ENCODE measurements around the gene EME1. TPM values are rescaled to one million over a fixed set of nuclear protein-coding genes. Genes with fewer than 3 reads are reported as not detected.

Gene EME1
- total and polyA plus RNA-seq, 2 of the 13 experiments (the other 11 are each of a cell fraction or from before 2014, with no cell fraction given), result 20.7 to 24.6 TPM

GRCh38 chr17:50426814-50427787 is 54.1 kb downstream of the EME1 start (continued):
- TF ChIP-seq ZNF646 (CRISPR knock-in tag; IDR thresholded peaks at IDR 0.05) (no peak), ZNF234 (CRISPR knock-in tag; conservative IDR thresholded peaks at IDR 0.05) (no peak), HIC2 (CRISPR knock-in tag; IDR thresholded peaks at IDR 0.05; ENCODE audit: low read depth) (no peak), XBP1 (CRISPR knock-in tag; IDR thresholded peaks at IDR 0.05) (no peak), FLYWCH1 (CRISPR knock-in tag; IDR thresholded peaks at IDR 0.05) (no peak), ZNF296 (CRISPR knock-in tag; conservative IDR thresholded peaks at IDR 0.05) (no peak), SMYD3 (CRISPR knock-in tag; IDR thresholded peaks at IDR 0.05) (no peak), MTF2 (CRISPR knock-in tag; IDR thresholded peaks at IDR 0.05; ENCODE audit: borderline replicate concordance) (no peak), ZNF747 (CRISPR knock-in tag; IDR thresholded peaks at IDR 0.05; ENCODE audit: borderline replicate concordance) (peak; percentile 67), SATB2 (CRISPR knock-in tag; IDR thresholded peaks at IDR 0.05) (no peak), SP4 (CRISPR knock-in tag; IDR thresholded peaks at IDR 0.05) (no peak), FOXP1 (IDR thresholded peaks at IDR 0.05) (no peak), FOXP1 (CRISPR knock-in tag; IDR thresholded peaks at IDR 0.05) (0 out of 2 replicates have a peak, but pooled peaks have one; percentile 8), BCL6 (CRISPR knock-in tag; IDR thresholded peaks at IDR 0.05) (no peak; the same call in none of the 2 replicates), DMAP1 (CRISPR knock-in tag; IDR thresholded peaks at IDR 0.05) (peak; percentile 60; the same call in 1 of the 2 replicates), NRL (CRISPR knock-in tag; IDR thresholded peaks at IDR 0.05; ENCODE audit: borderline replicate concordance) (no peak), ZNF143 (CRISPR knock-in tag; IDR thresholded peaks at IDR 0.05) (peak; percentile 39; the same call in 1 of the 2 replicates), ZNF570 (CRISPR knock-in tag; IDR thresholded peaks at IDR 0.05; ENCODE audit: borderline replicate concordance) (no peak), ZNF883 (CRISPR knock-in tag; IDR thresholded peaks at IDR 0.05; ENCODE audit: not compliant biosample characterization) (no peak), ZNF790 (CRISPR knock-in tag; IDR thresholded peaks at IDR 0.05; ENCODE audit: borderline replicate concordance) (no peak), KDM1A (CRISPR knock-in tag; IDR thresholded peaks at IDR 0.05) (no peak), ZFP82 (CRISPR knock-in tag; IDR thresholded peaks at IDR 0.05; ENCODE audit: borderline replicate concordance) (no peak)
